Mucosa of descending colon (tissue), 3 donors: ENCODE measurements around the gene ZNF496. TPM values are rescaled to one million over a fixed set of nuclear protein-coding genes. Genes with fewer than 3 reads are reported as not detected.

Experiments
- ATAC-seq: fragments of 200-7000 bp; cut with Tn5 transposase; one replicate; pipeline ENCODE4 v1.9.1; 2020; ENCODE audit warnings: mild to moderate bottlenecking, moderate library complexity
- DNase-seq, 3 donors: peaks; one replicate each; pipeline ENCODE4 v3.0.0-alpha.2; 2020
- H3K36me3 ChIP-seq: fragments of 200-600 bp; one replicate; pipeline ENCODE4 v1.8.0; 2021; ENCODE audit warnings: low read depth, mild to moderate bottlenecking
- H3K4me1 ChIP-seq: fragments of 200-600 bp; one replicate; pipeline ENCODE4 v1.8.0; 2021; ENCODE audit warnings: low read depth, mild to moderate bottlenecking
- H3K4me3 ChIP-seq: fragments of 200-600 bp; one replicate; pipeline ENCODE4 v1.8.0; 2021; ENCODE audit warnings: mild to moderate bottlenecking
- H3K9me3 ChIP-seq: fragments of 200-600 bp; one replicate; pipeline ENCODE4 v1.8.0; 2021; ENCODE audit warnings: mild to moderate bottlenecking
- intact Hi-C, 2 donors: fragments of 100-400 bp; cut with DNase I in 1 of 2; cut with micrococcal nuclease in 1 of 2; formaldehyde crosslinking; loops; one replicate each; pipeline versions ENCODE4 v1.11.0 to v1.11.1; 2022; cut with DNase I, micrococcal nuclease
- total RNA-seq, 3 donors: library from RNA; stranded (reverse); fragmentation: NEBNext Ultra II Directional in 2 of 3; extraction: Animal tissue kit (Norgen Biotek cat#: 25700) in 2 of 3; gene quantifications; one replicate each; pipeline versions ENCODE4 v1.2.1 to v1.2.4, GENCODE V29; 2021 to 2023
- TF ChIP-seq, protein P1 (sequence below): fragments of 200-600 bp; IDR thresholded peaks from one replicate; pipeline ENCODE4 v1.8.0; 2022; ENCODE audit warnings: antibody characterized with exemption, mild to moderate bottlenecking
- donor health status: DM: no; HTN: no; CAD: no; lungs with moderate emphysema.
- donor health status: DM: no; HTN: no; CAD: no.
- donor health status: DM: no; HTN: yes; CAD: no.

ZNF496 gene
- total RNA-seq, 3 donors from 2014 or later = 13.3 to 26.5 (median 18.0) TPM

DNA sequence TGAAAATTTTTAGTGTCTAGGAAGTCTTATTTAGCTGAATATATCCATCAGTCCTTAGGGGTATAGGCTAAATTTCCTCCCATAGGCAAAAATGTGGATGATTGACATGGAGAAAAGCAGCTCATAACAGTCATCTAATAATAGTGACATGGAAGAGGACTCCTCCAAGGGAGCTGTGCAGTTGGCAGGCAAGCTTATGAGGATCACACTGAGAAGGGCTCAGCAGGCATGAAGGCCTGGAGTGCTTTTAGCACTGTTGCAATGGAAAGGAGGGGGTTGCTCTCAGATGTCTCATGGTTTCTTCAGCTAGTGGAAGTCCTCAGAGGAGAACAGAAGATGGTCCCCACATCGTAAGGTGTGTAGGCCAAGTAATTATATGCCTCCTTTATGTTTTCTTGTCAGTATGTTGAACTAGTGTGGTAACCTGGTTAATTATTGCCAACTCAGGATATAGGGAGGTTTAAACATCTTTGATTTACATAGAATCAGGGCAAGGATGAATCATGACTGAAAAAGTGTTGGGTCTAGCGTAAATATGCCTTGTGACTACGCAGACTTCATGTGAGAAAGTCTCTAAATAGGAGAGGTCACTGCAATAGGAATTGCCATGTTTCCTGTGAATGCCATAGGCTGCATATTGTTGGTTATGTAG lies 56.9 kb downstream of the ZNF496 start:
- TF ChIP-seq, protein P1, sequence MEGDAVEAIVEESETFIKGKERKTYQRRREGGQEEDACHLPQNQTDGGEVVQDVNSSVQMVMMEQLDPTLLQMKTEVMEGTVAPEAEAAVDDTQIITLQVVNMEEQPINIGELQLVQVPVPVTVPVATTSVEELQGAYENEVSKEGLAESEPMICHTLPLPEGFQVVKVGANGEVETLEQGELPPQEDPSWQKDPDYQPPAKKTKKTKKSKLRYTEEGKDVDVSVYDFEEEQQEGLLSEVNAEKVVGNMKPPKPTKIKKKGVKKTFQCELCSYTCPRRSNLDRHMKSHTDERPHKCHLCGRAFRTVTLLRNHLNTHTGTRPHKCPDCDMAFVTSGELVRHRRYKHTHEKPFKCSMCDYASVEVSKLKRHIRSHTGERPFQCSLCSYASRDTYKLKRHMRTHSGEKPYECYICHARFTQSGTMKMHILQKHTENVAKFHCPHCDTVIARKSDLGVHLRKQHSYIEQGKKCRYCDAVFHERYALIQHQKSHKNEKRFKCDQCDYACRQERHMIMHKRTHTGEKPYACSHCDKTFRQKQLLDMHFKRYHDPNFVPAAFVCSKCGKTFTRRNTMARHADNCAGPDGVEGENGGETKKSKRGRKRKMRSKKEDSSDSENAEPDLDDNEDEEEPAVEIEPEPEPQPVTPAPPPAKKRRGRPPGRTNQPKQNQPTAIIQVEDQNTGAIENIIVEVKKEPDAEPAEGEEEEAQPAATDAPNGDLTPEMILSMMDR = no peak
- ATAC-seq (peak; percentile 84), DNase-seq (no peak)
- H3K36me3 ChIP-seq = no peaks in the 10 kb centered on the region
- no peaks in the 10 kb centered on the region for H3K4me1 ChIP-seq
- H3K4me3 ChIP-seq = no peak overlapping the region
- H3K9me3 ChIP-seq = peaks cover 7% of the 10 kb centered on the region
- intact Hi-C loops = no loop called here

GRCh38 chr1:247273013-247273412 lies 58.7 kb downstream of the ZNF496 start:
- DNase-seq (no peak), ATAC-seq (peak; percentile 28)
- Histone ChIP-seq H3K9me3 (peaks cover 7% of the 10 kb centered on the region), H3K36me3 (no peaks in the 10 kb centered on the region), H3K4me3 (no peak overlapping the region), H3K4me1 (no peaks in the 10 kb centered on the region)
- intact Hi-C loops = no loop called here
- TF ChIP-seq, protein P1 = no peak

- Histone ChIP-seq H3K9me3 (peaks cover 7% of the 10 kb centered on the region), H3K36me3 (no peaks in the 10 kb centered on the region), H3K4me3 (no peak overlapping the region), H3K4me1 (no peaks in the 10 kb centered on the region)
- TF ChIP-seq, protein P1 = no peak
- intact Hi-C loops = no loop called here
- DNase-seq (no peak), ATAC-seq (no peak)
These were observed 61.7 kb downstream of the ZNF496 start for GRCh38 chr1:247270003-247270402.

GRCh38 chr1:247269133-247269532 lies 62.5 kb downstream of the ZNF496 start:
- TF ChIP-seq, protein P1 = no peak
- Histone ChIP-seq H3K4me3 (no peak overlapping the region), H3K9me3 (peaks cover 7% of the 10 kb centered on the region), H3K4me1 (no peaks in the 10 kb centered on the region), H3K36me3 (no peaks in the 10 kb centered on the region)
- DNase-seq (no peak), ATAC-seq (no peak)
- intact Hi-C loops = no loop called here

DNA sequence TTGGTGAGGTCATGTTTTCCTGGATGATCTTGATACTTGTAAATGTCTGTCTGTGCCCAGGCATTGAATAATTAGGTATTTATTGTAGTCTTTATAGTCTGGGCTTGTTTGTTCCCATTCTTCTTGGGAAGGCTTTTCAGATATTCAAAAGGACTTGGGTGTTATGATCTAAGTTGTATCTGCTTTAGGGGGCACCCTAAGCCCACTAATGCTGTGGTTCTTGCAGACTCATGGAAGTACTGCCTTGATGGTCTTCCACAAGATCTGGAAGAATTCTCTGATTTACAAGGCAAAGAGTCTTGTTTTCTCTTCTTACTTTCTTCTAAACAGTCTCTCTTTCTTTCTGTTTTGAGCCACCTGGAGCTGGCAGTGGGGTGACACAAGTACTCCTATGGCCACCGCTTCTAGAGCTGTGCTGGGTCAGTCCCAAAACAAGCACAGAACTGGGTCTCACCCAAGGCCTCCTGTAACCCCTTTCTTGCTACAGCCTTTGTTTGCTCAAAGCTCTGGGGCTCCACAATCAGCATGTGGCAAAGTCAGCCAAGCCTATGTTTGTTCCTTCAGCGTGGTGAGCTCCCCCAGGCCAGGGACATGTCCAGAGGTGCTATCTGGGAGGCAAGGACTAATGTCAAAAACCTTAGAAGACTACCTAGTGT lies 63.1 kb downstream of the ZNF496 start:
- H3K4me3 ChIP-seq = no peak overlapping the region
- H3K4me1 ChIP-seq = no peaks in the 10 kb centered on the region
- no peak for DNase-seq
- no peaks in the 10 kb centered on the region for H3K36me3 ChIP-seq
- TF ChIP-seq, protein P1 = no peak
- peaks cover 7% of the 10 kb centered on the region for H3K9me3 ChIP-seq
- no peak for ATAC-seq
- intact Hi-C loops = no loop called here
